SK-N-SH (cell line): Measurements from ENCODE around the gene MYDGF. TPM values are rescaled to one million over a fixed set of nuclear protein-coding genes. Genes with fewer than 3 reads are reported as not detected.

Experiments
- CTCF ChIA-PET: fragments of 300-600, 350-600 bp; formaldehyde crosslinking; extraction: SDS; loops from one replicate; lab custom pipeline; 2021; lab: Yijun Ruan, JAX
- POLR2A ChIA-PET: fragments of 350-600 bp; sonication (Branson Sonifier 250); formaldehyde crosslinking; extraction: SDS; loops from one replicate; lab custom pipeline; 2020; ENCODE audit warnings: antibody characterized with exemption, inconsistent platforms; lab: Yijun Ruan, JAX
- DNase-seq: peaks from one replicate; pipeline ENCODE4 v3.0.0; 2012
- H2AFZ ChIP-seq: fragments of 200-600 bp; sonication (generic); 2 replicates; pipeline ENCODE4 v1.8.1; 2016; ENCODE audit warnings: antibody characterized with exemption, mild to moderate bottlenecking, low read depth
- H3F3A ChIP-seq: fragments of 200-600 bp; sonication (generic); replicated peaks from 2 replicates; pipeline ENCODE3; 2016; ENCODE audit warnings: antibody characterized with exemption, mild to moderate bottlenecking; ENCODE audit not compliant: insufficient read depth
- H3K27ac ChIP-seq, 2 experiments: fragments of 200-500 bp in 1 of 2; fragments of 200-600 bp in 1 of 2; sonication (Bioruptor generic) in 1 of 2; sonication (generic), shearing (Covaris generic) in 1 of 2; 2 replicates each; pipeline versions ENCODE4 v1.5.1 to v1.6.1; 2014 to 2016; ENCODE audit warnings: low read depth in 2 of 2, inconsistent platforms in 1 of 2, low read length in 1 of 2, mild to moderate bottlenecking in 1 of 2, mixed read lengths in 1 of 2
- H3K27me3 ChIP-seq: fragments of 200-600 bp; sonication (generic), shearing (Covaris generic); 2 replicates; pipeline ENCODE4 v1.6.1; 2016; ENCODE audit warnings: mixed run types; ENCODE audit not compliant: insufficient read depth
- H3K36me3 ChIP-seq, 2 experiments: fragments of 200-500 bp in 1 of 2; fragments of 200-600 bp in 1 of 2; sonication (Bioruptor generic) in 1 of 2; sonication (generic) in 1 of 2; replicated peaks in 1 of 2; 2 replicates each; pipeline versions ENCODE3 to v1.5.1; 2014 to 2016; ENCODE audit warnings: low read length in 1 of 2, mild to moderate bottlenecking in 1 of 2; ENCODE audit not compliant: insufficient read depth in 2 of 2, control insufficient read depth in 1 of 2
- H3K4me1 ChIP-seq, 2 experiments: fragments of 200-500 bp in 1 of 2; fragments of 200-600 bp in 1 of 2; sonication (Bioruptor generic) in 1 of 2; sonication (generic), shearing (Covaris generic) in 1 of 2; 2 replicates each; pipeline versions ENCODE4 v1.5.1 to v1.6.1; 2014 to 2016; ENCODE audit warnings: low read depth in 1 of 2, low read length in 1 of 2, mixed run types in 1 of 2; ENCODE audit not compliant: insufficient read depth in 2 of 2, control insufficient read depth in 1 of 2
- H3K4me2 ChIP-seq: fragments of 200-600 bp; sonication (generic), shearing (Covaris generic); 2 replicates; pipeline ENCODE4 v1.6.1; 2017; ENCODE audit warnings: mixed run types
- H3K4me3 ChIP-seq, 2 experiments: fragments of 200-500 bp in 1 of 2; fragments of 200-600 bp in 1 of 2; sonication (Bioruptor generic) in 1 of 2; sonication (generic), shearing (Covaris generic) in 1 of 2; 2 replicates each; pipeline versions ENCODE4 v1.5.1 to v1.8.1; 2014 to 2016; ENCODE audit warnings: low read depth in 2 of 2, inconsistent platforms in 1 of 2, low read length in 1 of 2, mild to moderate bottlenecking in 1 of 2, mixed read lengths in 1 of 2, moderate library complexity in 1 of 2
- H3K79me2 ChIP-seq: fragments of 200-600 bp; sonication (generic); 2 replicates; pipeline ENCODE4 v1.8.1; 2017; ENCODE audit warnings: mild to moderate bottlenecking; ENCODE audit not compliant: insufficient read depth
- H3K9ac ChIP-seq: fragments of 200-600 bp; sonication (generic); 2 replicates; pipeline ENCODE4 v1.6.1; 2017; ENCODE audit warnings: mixed run types
- H3K9me2 ChIP-seq: fragments of 200-600 bp; sonication (generic); 2 replicates; pipeline ENCODE4 v1.6.1; 2017; ENCODE audit warnings: mixed run types
- H3K9me3 ChIP-seq: fragments of 200-600 bp; sonication (generic); 2 replicates; pipeline ENCODE4 v1.6.1; 2017; ENCODE audit warnings: mixed run types, mild to moderate bottlenecking, moderate library complexity
- H4K20me1 ChIP-seq: fragments of 200-600 bp; sonication (generic); 2 replicates; pipeline ENCODE4 v1.6.1; 2017; ENCODE audit warnings: mild to moderate bottlenecking, mixed run types; ENCODE audit not compliant: insufficient read depth
- FOXJ3 ChIP-seq: sonication (generic); formaldehyde crosslinking; IDR thresholded peaks from 2 replicates; pipeline ENCODE4 v1.5.1; 2020; ENCODE audit warnings: mild to moderate bottlenecking, missing genetic modification reagents
- JUND ChIP-seq: IDR thresholded peaks from 2 replicates; pipeline ENCODE4 v1.4.0; 2012
- NFIC ChIP-seq: IDR thresholded peaks from 2 replicates; pipeline ENCODE4 v1.4.0; 2012; ENCODE audit warnings: borderline replicate concordance
- NRF1 ChIP-seq: IDR thresholded peaks from 2 replicates; pipeline ENCODE4 v1.6.1; 2012; ENCODE audit warnings: low read depth, mild to moderate bottlenecking, low read length
- REST ChIP-seq: IDR thresholded peaks from 2 replicates; pipeline ENCODE4 v1.6.1; 2012; ENCODE audit warnings: mild to moderate bottlenecking, low read depth, low read length, moderate library complexity
- RXRA ChIP-seq: IDR thresholded peaks from 2 replicates; pipeline ENCODE4 v1.4.0; 2012; ENCODE audit warnings: low read depth, mild to moderate bottlenecking, borderline replicate concordance
- SMC3 ChIP-seq: IDR thresholded peaks from 2 replicates; pipeline ENCODE4 v1.6.1; 2012; ENCODE audit warnings: low read depth, low read length, improper control_type of control experiment
- TAF1 ChIP-seq: IDR thresholded peaks from 2 replicates; pipeline ENCODE4 v1.6.1; 2012; ENCODE audit warnings: low read depth, mild to moderate bottlenecking, low read length, moderate library complexity, borderline replicate concordance
- USF2 ChIP-seq: fragments of 150-350 bp; IDR thresholded peaks from 2 replicates; pipeline ENCODE4 v1.6.1; 2017; ENCODE audit warnings: antibody characterized with exemption, low read length, low read depth, borderline replicate concordance
- YY1 ChIP-seq: IDR thresholded peaks from 2 replicates; pipeline ENCODE4 v1.4.0; 2012; ENCODE audit warnings: low read depth, mild to moderate bottlenecking
- ZBTB33 ChIP-seq: IDR thresholded peaks from 2 replicates; pipeline ENCODE4 v1.4.0; 2012; ENCODE audit warnings: low read depth, borderline replicate concordance
- WGBS: methylation state at CpG from one replicate; pipeline ENCODE4 v1.1.6; 2017; ENCODE audit warnings: low lambda C conversion rate; 5-methylcytosine and 5-hydroxymethylcytosine counted together
- polyA plus RNA-seq, 3 experiments: library from polyadenylated mRNA; depleted of rRNA; stranded (reverse); fragments of >200 nt; gene quantifications; 2 replicates each; pipeline ENCODE4 v1.2.3, GENCODE V29; 2012

MYDGF gene
- polyA plus RNA-seq, 1 of the 3 experiments (the other 2 are of a cell fraction) = 312 TPM

- Histone ChIP-seq H3K4me3 (no peak overlapping the region), H3K79me2 (no peaks in the 10 kb centered on the region; the same call in 1 of the 2 replicates)
- 88% methylated on average over 11 of the region's 13 CpGs for WGBS
- POLR2A ChIA-PET = no interaction called here
- no peak for TF ChIP-seq JUND
- TF ChIP-seq FOXJ3 (CRISPR knock-in tag) = no peak
- no peak for TF ChIP-seq NRF1
- TF ChIP-seq RXRA = no peak
- no peak for TF ChIP-seq ZBTB33
- no peak for TF ChIP-seq REST
- TF ChIP-seq USF2 = no peak
- TF ChIP-seq TAF1 = no peak
- no peak for TF ChIP-seq NFIC
- no peak for TF ChIP-seq YY1
- TF ChIP-seq SMC3 = no peak
- TF ChIP-seq, all 33 proteins: peak for 0
- H3K27me3 ChIP-seq = no peaks in the 10 kb centered on the region
- H3K9ac ChIP-seq = no peak overlapping the region
- no peak overlapping the region for H3K27ac ChIP-seq
- H3K9me2 ChIP-seq = no peaks in the 10 kb centered on the region
- H3F3A ChIP-seq = peaks cover 9% of the 10 kb centered on the region
- peaks cover 36 to 63% of the 10 kb centered on the region in 2 experiments for H3K36me3 ChIP-seq
- H2AFZ ChIP-seq = no peak overlapping the region
- no peaks in the 10 kb centered on the region for H4K20me1 ChIP-seq
- peaks cover 0 to 13% of the 10 kb centered on the region in 2 experiments; a peak in 1 of 4 replicates for H3K4me1 ChIP-seq
- DNase-seq = no peak
- CTCF ChIA-PET = no interaction called here
- no peaks in the 10 kb centered on the region for H3K9me3 ChIP-seq
- no peak overlapping the region for H3K4me2 ChIP-seq
Measured at GRCh38 chr19:4690361-4690760, 20.2 kb upstream of the MYDGF start.
